Measurements from ENCODE around the gene SLIT1. TPM values are rescaled to one million over a fixed set of nuclear protein-coding genes. Genes with fewer than 3 reads are reported as not detected.

Gene SLIT1
- polyA plus RNA-seq, 1 donor from 2014 or later, result 9.5 TPM

DNA sequence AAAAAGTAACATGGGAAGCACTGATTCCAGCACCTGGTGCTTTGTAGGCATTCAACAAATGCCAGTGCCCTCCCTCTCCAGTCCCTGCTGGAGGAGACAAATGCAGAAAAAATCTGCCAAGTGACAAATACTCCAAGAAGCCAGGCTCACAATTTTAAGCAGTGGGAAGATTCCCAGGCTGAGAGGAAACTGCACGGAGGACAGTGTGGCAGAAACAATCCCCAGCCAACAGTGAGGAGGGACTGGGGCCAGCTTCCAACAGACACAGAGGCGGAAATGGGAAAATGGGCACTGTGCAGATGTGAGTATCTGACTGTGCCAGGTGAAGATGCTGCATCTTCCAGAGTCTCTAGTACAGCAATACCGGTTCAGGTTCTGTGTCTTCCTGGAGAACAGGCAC, 106.3 kb downstream of the SLIT1 start:
- Histone ChIP-seq H3K36me3 (ENCODE audit: insufficient read depth, low read length) (no peaks in the 10 kb centered on the region), H3K27me3 (ENCODE audit: insufficient read depth, low read depth, low read length) (peaks cover 66% of the 10 kb centered on the region), H3K4me2 (ENCODE audit: low read length) (no peak overlapping the region), H3K9ac (ENCODE audit: low read length) (no peak overlapping the region), H3K4me3 (ENCODE audit: low read length) (no peak overlapping the region), H3K9me2 (ENCODE audit: insufficient read depth, low read length) (no peaks in the 10 kb centered on the region), H4K20me1 (ENCODE audit: insufficient read depth) (no peaks in the 10 kb centered on the region), H3K27ac (ENCODE audit: low read length) (no peak overlapping the region), H3K9me3 (ENCODE audit: low read length) (no peaks in the 10 kb centered on the region), H3K79me2 (replicated peaks; ENCODE audit: insufficient read depth, low read length) (no peaks in the 10 kb centered on the region), H2AFZ (ENCODE audit: low read depth, low read length) (no peak overlapping the region), H3F3A (ENCODE audit: insufficient read depth, low read length, poor library complexity, severe bottlenecking) (no peaks in the 10 kb centered on the region)
- TF ChIP-seq POLR2AphosphoS5 (IDR thresholded peaks at IDR 0.05), result no peak
- TF ChIP-seq, protein P1, sequence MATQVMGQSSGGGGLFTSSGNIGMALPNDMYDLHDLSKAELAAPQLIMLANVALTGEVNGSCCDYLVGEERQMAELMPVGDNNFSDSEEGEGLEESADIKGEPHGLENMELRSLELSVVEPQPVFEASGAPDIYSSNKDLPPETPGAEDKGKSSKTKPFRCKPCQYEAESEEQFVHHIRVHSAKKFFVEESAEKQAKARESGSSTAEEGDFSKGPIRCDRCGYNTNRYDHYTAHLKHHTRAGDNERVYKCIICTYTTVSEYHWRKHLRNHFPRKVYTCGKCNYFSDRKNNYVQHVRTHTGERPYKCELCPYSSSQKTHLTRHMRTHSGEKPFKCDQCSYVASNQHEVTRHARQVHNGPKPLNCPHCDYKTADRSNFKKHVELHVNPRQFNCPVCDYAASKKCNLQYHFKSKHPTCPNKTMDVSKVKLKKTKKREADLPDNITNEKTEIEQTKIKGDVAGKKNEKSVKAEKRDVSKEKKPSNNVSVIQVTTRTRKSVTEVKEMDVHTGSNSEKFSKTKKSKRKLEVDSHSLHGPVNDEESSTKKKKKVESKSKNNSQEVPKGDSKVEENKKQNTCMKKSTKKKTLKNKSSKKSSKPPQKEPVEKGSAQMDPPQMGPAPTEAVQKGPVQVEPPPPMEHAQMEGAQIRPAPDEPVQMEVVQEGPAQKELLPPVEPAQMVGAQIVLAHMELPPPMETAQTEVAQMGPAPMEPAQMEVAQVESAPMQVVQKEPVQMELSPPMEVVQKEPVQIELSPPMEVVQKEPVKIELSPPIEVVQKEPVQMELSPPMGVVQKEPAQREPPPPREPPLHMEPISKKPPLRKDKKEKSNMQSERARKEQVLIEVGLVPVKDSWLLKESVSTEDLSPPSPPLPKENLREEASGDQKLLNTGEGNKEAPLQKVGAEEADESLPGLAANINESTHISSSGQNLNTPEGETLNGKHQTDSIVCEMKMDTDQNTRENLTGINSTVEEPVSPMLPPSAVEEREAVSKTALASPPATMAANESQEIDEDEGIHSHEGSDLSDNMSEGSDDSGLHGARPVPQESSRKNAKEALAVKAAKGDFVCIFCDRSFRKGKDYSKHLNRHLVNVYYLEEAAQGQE (IDR thresholded peaks at IDR 0.05; ENCODE audit: borderline replicate concordance), result no peak
- no peak for TF ChIP-seq MXI1 (conservative IDR thresholded peaks at IDR 0.05; ENCODE audit: poor library complexity, severe bottlenecking)
- TF ChIP-seq EP300 (conservative IDR thresholded peaks at IDR 0.05; ENCODE audit: poor library complexity, severe bottlenecking), result no peak

DNA sequence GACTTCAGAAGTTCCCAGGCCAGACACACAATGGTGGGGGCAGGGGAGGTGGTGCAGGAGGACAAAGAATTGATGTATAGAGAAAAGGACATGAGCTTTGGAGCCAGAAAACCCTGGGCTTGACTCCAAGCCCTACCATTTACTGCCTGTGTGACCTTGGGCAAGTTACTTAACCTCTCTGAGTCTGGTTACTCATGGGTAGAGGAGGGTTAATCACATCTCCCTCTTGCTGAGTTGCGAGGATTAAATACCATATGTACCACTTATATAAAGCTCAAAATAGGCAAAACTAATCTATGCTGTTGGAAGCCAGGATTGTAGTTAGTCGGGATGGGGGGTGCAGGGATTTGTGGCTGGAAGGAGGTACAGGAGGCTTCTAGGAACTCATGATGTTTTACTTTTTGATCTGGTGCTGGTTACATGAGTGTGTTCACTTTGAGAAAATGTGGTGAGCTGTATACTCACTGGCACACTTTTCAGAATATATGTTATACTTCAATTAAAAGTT, 106.8 kb downstream of the SLIT1 start:
- Histone ChIP-seq H3K79me2 (replicated peaks; ENCODE audit: insufficient read depth, low read length) (no peaks in the 10 kb centered on the region), H3K27ac (ENCODE audit: low read length) (no peak overlapping the region), H3K36me3 (ENCODE audit: insufficient read depth, low read length) (no peaks in the 10 kb centered on the region), H2AFZ (ENCODE audit: low read depth, low read length) (no peak overlapping the region), H3K9me2 (ENCODE audit: insufficient read depth, low read length) (no peaks in the 10 kb centered on the region), H3K9ac (ENCODE audit: low read length) (no peak overlapping the region), H3K27me3 (ENCODE audit: insufficient read depth, low read depth, low read length) (peaks cover 64% of the 10 kb centered on the region), H3K4me3 (ENCODE audit: low read length) (no peak overlapping the region), H4K20me1 (ENCODE audit: insufficient read depth) (no peaks in the 10 kb centered on the region), H3K9me3 (ENCODE audit: low read length) (no peaks in the 10 kb centered on the region), H3F3A (ENCODE audit: insufficient read depth, low read length, poor library complexity, severe bottlenecking) (no peaks in the 10 kb centered on the region), H3K4me2 (ENCODE audit: low read length) (no peak overlapping the region)
- TF ChIP-seq MXI1 (conservative IDR thresholded peaks at IDR 0.05; ENCODE audit: poor library complexity, severe bottlenecking) (no peak), POLR2AphosphoS5 (IDR thresholded peaks at IDR 0.05) (no peak), TAF1 (IDR thresholded peaks at IDR 0.05; ENCODE audit: low read depth) (no peak), EZH2 (IDR thresholded peaks at IDR 0.05; ENCODE audit: borderline replicate concordance, insufficient read depth, low read length, poor library complexity, severe bottlenecking) (no peak), EP300 (conservative IDR thresholded peaks at IDR 0.05; ENCODE audit: poor library complexity, severe bottlenecking) (no peak), RAD21 (conservative IDR thresholded peaks at IDR 0.05) (no peak), SMC3 (conservative IDR thresholded peaks at IDR 0.05; ENCODE audit: poor library complexity) (no peak)
- TF ChIP-seq, protein P2, sequence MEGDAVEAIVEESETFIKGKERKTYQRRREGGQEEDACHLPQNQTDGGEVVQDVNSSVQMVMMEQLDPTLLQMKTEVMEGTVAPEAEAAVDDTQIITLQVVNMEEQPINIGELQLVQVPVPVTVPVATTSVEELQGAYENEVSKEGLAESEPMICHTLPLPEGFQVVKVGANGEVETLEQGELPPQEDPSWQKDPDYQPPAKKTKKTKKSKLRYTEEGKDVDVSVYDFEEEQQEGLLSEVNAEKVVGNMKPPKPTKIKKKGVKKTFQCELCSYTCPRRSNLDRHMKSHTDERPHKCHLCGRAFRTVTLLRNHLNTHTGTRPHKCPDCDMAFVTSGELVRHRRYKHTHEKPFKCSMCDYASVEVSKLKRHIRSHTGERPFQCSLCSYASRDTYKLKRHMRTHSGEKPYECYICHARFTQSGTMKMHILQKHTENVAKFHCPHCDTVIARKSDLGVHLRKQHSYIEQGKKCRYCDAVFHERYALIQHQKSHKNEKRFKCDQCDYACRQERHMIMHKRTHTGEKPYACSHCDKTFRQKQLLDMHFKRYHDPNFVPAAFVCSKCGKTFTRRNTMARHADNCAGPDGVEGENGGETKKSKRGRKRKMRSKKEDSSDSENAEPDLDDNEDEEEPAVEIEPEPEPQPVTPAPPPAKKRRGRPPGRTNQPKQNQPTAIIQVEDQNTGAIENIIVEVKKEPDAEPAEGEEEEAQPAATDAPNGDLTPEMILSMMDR (IDR thresholded peaks at IDR 0.05; ENCODE audit: poor library complexity, severe bottlenecking), result no peak
- TF ChIP-seq, protein P1 (IDR thresholded peaks at IDR 0.05; ENCODE audit: borderline replicate concordance), result no peak

Measured in neural cell (in vitro differentiated cells).